ENCODE data around the gene FYCO1. TPM values are rescaled to one million over a fixed set of nuclear protein-coding genes. Genes with fewer than 3 reads are reported as not detected.

FYCO1 gene
- total and polyA plus RNA-seq, 9 of the 15 experiments (the other 6 are each of a cell fraction or from before 2014, with no cell fraction given), result 2.1 to 13.8 (median 7.4) TPM

DNA sequence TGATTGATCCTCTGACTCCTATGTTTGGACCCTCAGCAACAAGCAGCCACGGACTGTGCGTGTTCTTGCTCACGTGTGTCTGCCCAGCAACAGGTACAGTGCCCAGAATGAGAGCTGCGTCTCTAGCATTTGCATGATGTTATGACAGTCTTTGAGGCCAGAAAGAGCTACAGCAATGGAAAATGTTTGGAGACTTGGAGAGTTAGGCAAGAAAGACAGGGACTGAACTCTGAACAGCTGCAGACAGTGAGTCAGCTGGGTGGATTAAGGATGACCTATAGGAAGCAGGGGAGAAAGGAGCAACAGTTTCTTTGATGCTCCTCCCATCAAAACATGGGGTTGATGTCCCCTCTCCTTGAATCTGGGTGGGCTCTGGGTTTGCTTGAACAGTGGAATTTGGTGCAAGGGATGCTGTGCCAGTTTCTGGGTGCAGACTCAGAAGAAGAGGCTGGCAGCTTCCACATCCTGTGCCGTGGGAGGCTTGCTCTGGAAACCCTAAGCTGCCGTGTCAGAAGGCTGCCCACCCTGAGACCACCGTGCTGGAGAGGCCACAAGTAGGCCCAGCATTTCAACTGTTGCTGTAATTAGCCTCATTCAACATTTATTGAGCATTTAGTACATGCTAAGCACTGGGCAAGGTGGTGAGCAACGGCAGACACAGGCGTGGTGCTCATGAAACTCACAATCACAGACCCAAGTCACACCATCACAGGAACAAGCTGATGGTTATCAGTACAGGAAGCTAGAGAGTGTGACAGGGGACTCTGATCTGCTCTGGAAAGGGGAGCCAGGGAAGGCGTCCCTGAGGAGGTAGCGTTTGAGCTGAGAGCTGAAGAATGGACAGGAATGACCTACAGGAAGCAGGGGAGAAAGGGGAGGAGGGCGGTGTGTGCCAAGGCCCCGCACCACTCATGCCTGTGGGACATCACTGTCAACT is 87.6 kb downstream of the FYCO1 start:
- no peak overlapping the region for H3K4me2 ChIP-seq (ENCODE audit: insufficient read depth, low read length)
- H3K9me1 ChIP-seq (ENCODE audit: control insufficient read depth, insufficient read depth, low read length), result peaks cover 2% of the 10 kb centered on the region
- H3K9me3 ChIP-seq (replicated peaks; ENCODE audit: control insufficient read depth, insufficient read depth, low read depth, low read length), result no peaks in the 10 kb centered on the region
- FAIRE-seq (no peak), ATAC-seq (peak; percentile 21; the same call in 2 of the 3 replicates), DNase-seq (ENCODE audit: extremely low read depth in 1 of 4, low spot score in 3 of 4) (no peak)
- no TSS peak for BruUV-seq (replicated peaks)
- no peaks in the 10 kb centered on the region for H3K36me3 ChIP-seq (ENCODE audit: control insufficient read depth, insufficient read depth, low read length)
- no peak overlapping the region for H3K27ac ChIP-seq (ENCODE audit: extremely low read depth, low read depth, low read length)
- WGBS (ENCODE audit: insufficient coverage, low coverage, missing lambda C conversion rate), result 5% methylated on average over 13 of the region's 13 CpGs
- H4K20me1 ChIP-seq (replicated peaks; ENCODE audit: control insufficient read depth, insufficient read depth, low read length), result no peaks in the 10 kb centered on the region; the same call in 1 of the 2 replicates
- intact Hi-C loops (cut with micrococcal nuclease) (loop anchor here (1.0 to 10.0 kb wide), 2 partner anchors 147 to 393 kb away; no protein-coding TSS in a partner anchor), in situ Hi-C loops (cut with MboI) (no loop called here)
- ChIA-PET POLR2A (interaction anchor here (1.2 to 1.5 kb wide), 3 partner anchors 10 to 13 kb away, joined by 3 to 5 read pairs (median 3); no protein-coding TSS in a partner anchor), CTCF (ENCODE audit: low intra/inter-chr PET ratio) (interaction anchor here (1.0 kb wide), 1 partner anchor 147 kb away, joined by 3 read pairs; no protein-coding TSS in a partner anchor)
- H3K9ac ChIP-seq (ENCODE audit: insufficient read depth in 1 of 2, low read depth in 2 of 2, low read length in 2 of 2), result no peak overlapping the region
- no peak overlapping the region for H2AFZ ChIP-seq (ENCODE audit: low read depth, low read length)
- peaks cover 0 to 3% of the 10 kb centered on the region in 2 experiments; a peak in 3 of 5 replicates for H3K4me1 ChIP-seq (replicated peaks in 1 of 2; ENCODE audit: control insufficient read depth in 2 of 2, insufficient read depth in 2 of 2, low read length in 2 of 2)
- no peaks in the 10 kb centered on the region for H3K79me2 ChIP-seq (ENCODE audit: control insufficient read depth, insufficient read depth, low read length)
- TF ChIP-seq, protein P1, sequence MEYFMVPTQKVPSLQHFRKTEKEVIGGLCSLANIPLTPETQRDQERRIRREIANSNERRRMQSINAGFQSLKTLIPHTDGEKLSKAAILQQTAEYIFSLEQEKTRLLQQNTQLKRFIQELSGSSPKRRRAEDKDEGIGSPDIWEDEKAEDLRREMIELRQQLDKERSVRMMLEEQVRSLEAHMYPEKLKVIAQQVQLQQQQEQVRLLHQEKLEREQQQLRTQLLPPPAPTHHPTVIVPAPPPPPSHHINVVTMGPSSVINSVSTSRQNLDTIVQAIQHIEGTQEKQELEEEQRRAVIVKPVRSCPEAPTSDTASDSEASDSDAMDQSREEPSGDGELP (CRISPR knock-in tag; IDR thresholded peaks at IDR 0.05; ENCODE audit: borderline replicate concordance), result peak; percentile 30; the same call in 1 of the 2 replicates
- no peak for TF ChIP-seq CHD1 (IDR thresholded peaks at IDR 0.05; ENCODE audit: low read length)
- peaks cover 0 to 55% of the 10 kb centered on the region in 2 experiments; a peak in 4 of 5 replicates for H3K27me3 ChIP-seq (ENCODE audit: control insufficient read depth in 2 of 2, insufficient read depth in 2 of 2, low read length in 2 of 2)
- H3K4me3 ChIP-seq, result no peak overlapping the region

Data from K562 (cell line).